ENCODE results near the gene HACD4.

Gene HACD4

DNA sequence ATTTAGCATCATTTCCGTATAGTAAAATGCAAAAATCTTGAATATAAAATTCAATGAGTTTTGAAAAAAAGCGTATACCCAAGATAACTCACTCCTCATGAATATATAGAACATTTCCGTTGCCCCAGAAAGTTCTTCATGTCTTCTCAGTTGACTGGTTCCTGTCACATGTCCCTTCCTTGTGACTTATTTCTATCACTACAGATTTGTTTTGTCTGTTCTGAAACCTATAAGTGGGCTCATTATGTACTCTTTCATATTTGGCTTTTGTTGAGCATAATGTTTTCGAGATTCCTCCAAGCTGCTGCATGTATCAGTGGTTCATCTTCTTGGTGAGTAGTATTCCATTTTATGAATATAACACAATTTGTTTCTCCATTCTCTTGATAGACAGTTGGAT lies 11.0 kb upstream of the HACD4 start:
- DNase-seq (ENCODE audit: extremely low spot score): no peak
- ChIA-PET CTCF (interaction anchor here (1.6 kb wide), 1 partner anchor 14 kb away, joined by 3 read pairs; no protein-coding TSS in a partner anchor), POLR2A (no interaction called here)
- TF ChIP-seq, protein P1, sequence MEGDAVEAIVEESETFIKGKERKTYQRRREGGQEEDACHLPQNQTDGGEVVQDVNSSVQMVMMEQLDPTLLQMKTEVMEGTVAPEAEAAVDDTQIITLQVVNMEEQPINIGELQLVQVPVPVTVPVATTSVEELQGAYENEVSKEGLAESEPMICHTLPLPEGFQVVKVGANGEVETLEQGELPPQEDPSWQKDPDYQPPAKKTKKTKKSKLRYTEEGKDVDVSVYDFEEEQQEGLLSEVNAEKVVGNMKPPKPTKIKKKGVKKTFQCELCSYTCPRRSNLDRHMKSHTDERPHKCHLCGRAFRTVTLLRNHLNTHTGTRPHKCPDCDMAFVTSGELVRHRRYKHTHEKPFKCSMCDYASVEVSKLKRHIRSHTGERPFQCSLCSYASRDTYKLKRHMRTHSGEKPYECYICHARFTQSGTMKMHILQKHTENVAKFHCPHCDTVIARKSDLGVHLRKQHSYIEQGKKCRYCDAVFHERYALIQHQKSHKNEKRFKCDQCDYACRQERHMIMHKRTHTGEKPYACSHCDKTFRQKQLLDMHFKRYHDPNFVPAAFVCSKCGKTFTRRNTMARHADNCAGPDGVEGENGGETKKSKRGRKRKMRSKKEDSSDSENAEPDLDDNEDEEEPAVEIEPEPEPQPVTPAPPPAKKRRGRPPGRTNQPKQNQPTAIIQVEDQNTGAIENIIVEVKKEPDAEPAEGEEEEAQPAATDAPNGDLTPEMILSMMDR (IDR thresholded peaks at IDR 0.05; ENCODE audit: control extremely low read depth, extremely low read depth, low read depth, missing control alignments): no peak

GRCh38 chr9:21039302-21039701 lies 7.9 kb upstream of the HACD4 start:
- CTCF ChIA-PET: interaction anchor here (0.7 to 1.9 kb wide), 3 partner anchors 9 to 22 kb away, joined by 3 to 5 read pairs (median 4); no protein-coding TSS in a partner anchor
- TF ChIP-seq, protein P1 (IDR thresholded peaks at IDR 0.05; ENCODE audit: control extremely low read depth, extremely low read depth, low read depth, missing control alignments): no peak
- no peak for DNase-seq (ENCODE audit: extremely low spot score)
- POLR2A ChIA-PET: no interaction called here

- DNase-seq (ENCODE audit: extremely low spot score): no peak
- ChIA-PET CTCF (interaction anchor here (1.0 to 1.2 kb wide), 3 partner anchors 10 to 18 kb away, joined by 3 to 5 read pairs (median 3); no protein-coding TSS in a partner anchor), POLR2A (no interaction called here)
- TF ChIP-seq, protein P1 (IDR thresholded peaks at IDR 0.05; ENCODE audit: control extremely low read depth, extremely low read depth, low read depth, missing control alignments): no peak
Measured at GRCh38 chr9:21037278-21037677, 5.8 kb upstream of the HACD4 start.

GRCh38 chr9:21031808-21032183 lies 356 bp upstream of the HACD4 start:
- CTCF ChIA-PET: interaction anchor here (1.3 to 1.7 kb wide), 4 partner anchors 13 to 91 kb away, joined by 3 to 13 read pairs (median 6); no protein-coding TSS in a partner anchor
- POLR2A ChIA-PET: no interaction called here
- DNase-seq (ENCODE audit: extremely low spot score): no peak
- TF ChIP-seq, protein P1 (IDR thresholded peaks at IDR 0.05; ENCODE audit: control extremely low read depth, extremely low read depth, low read depth, missing control alignments): no peak

DNA sequence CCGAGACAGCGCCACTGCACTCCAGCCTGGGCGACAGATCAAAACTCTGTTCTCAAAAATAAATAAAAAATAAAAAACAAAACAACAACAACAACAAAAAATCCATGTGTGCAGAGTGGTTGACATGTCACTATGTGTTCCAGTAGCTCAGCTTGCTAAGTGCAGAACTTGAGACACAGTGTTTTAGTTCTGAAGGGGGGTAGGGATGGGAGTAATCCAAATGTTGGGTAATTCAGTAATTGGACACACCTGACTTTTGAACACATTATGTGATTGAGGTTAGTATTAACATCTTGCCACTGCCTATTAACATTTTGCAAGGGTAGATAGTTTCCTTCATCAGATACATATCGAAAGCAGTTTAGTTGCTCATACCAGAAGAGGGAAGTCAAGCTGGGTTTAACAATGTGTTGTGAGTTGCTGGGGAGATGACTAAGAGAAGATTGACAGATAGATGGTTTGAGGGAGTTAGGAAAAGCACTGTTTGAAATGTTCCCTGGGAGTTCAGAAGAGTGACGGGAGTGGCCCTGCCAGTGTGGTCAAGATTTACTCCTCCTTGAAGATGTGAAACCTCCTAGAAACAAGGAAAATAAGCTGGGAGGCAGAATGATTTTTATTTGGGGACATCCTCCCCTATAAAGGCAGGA lies 928 bp downstream of the HACD4 start:
- POLR2A ChIA-PET: no interaction called here
- DNase-seq (ENCODE audit: extremely low spot score): peak; percentile 77
- TF ChIP-seq, protein P1 (IDR thresholded peaks at IDR 0.05; ENCODE audit: control extremely low read depth, extremely low read depth, low read depth, missing control alignments): no peak
- CTCF ChIA-PET: interaction anchor here (1.1 to 1.7 kb wide), 5 partner anchors 9 to 90 kb away, joined by 3 to 13 read pairs (median 5); no protein-coding TSS in a partner anchor

- CTCF ChIA-PET: interaction anchor here (1.1 kb wide), 1 partner anchor 10 kb away, joined by 5 read pairs; no protein-coding TSS in a partner anchor
- POLR2A ChIA-PET: no interaction called here
- no peak for DNase-seq (ENCODE audit: extremely low spot score)
- TF ChIP-seq, protein P1 (IDR thresholded peaks at IDR 0.05; ENCODE audit: control extremely low read depth, extremely low read depth, low read depth, missing control alignments): no peak
Measured at GRCh38 chr9:21029661-21030060, 1.8 kb downstream of the HACD4 start.
